NCI-H187 treated with DMSO at 0.1 percent for 48 hours (cell line): ENCODE measurements around the gene NHS.

Experiments
- DNase-seq: peaks from one replicate; lab custom pipeline; 2025; lab: John Stamatoyannopoulos, UW

Gene NHS

GRCh38 chrX:17374619-17375366 lies at the start of gene NHS:
NHS (plus strand) TSS chrX:17375200; CDS start chrX:17375758, 558 bp downstream.
- no peak for DNase-seq

- DNase-seq = no peak
Measured at GRCh38 chrX:17328837-17329236, 46.2 kb upstream of the NHS start.

GRCh38 chrX:17336377-17336776 lies 38.6 kb upstream of the NHS start:
- DNase-seq = no peak

- DNase-seq = no peak
Measured at GRCh38 chrX:17355976-17356375, 19.0 kb upstream of the NHS start.

GRCh38 chrX:17359500-17359899 lies 15.5 kb upstream of the NHS start:
- DNase-seq = no peak

- DNase-seq = no peak
Measured at GRCh38 chrX:17361620-17362019, 13.4 kb upstream of the NHS start.

GRCh38 chrX:17368002-17368401 lies 7.0 kb upstream of the NHS start:
- DNase-seq = no peak

GRCh38 chrX:17369309-17369708 lies 5.7 kb upstream of the NHS start:
- no peak for DNase-seq

- no peak for DNase-seq
Measured at GRCh38 chrX:17370191-17370590, 4.8 kb upstream of the NHS start.

GRCh38 chrX:17372052-17372451 lies 2.9 kb upstream of the NHS start:
- DNase-seq = no peak

GRCh38 chrX:17373337-17373736 lies 1.7 kb upstream of the NHS start:
- DNase-seq = no peak

- no peak for DNase-seq
Measured at GRCh38 chrX:17375367-17375636, 302 bp downstream of the NHS start.

- no peak for DNase-seq
Measured at GRCh38 chrX:17375637-17376430, 834 bp downstream of the NHS start.

- DNase-seq = no peak
Measured at GRCh38 chrX:17376431-17377077, 1.6 kb downstream of the NHS start.

- DNase-seq = no peak
Measured at GRCh38 chrX:17377091-17377717, 2.2 kb downstream of the NHS start.

GRCh38 chrX:17377795-17378194 lies 2.8 kb downstream of the NHS start:
- DNase-seq = no peak

GRCh38 chrX:17380221-17380620 lies 5.2 kb downstream of the NHS start:
- no peak for DNase-seq

GRCh38 chrX:17390419-17390850 lies 15.4 kb downstream of the NHS start:
- no peak for DNase-seq

- DNase-seq = no peak
Measured at GRCh38 chrX:17395154-17395553, 20.2 kb downstream of the NHS start.

GRCh38 chrX:17397074-17397473 lies 22.1 kb downstream of the NHS start:
- no peak for DNase-seq

GRCh38 chrX:17403189-17403691 lies 28.2 kb downstream of the NHS start:
- no peak for DNase-seq

GRCh38 chrX:17403972-17404371 lies 29.0 kb downstream of the NHS start:
- DNase-seq = no peak
